Mucosa of stomach (tissue), 1 donor: ENCODE measurements around the gene POLG2.
"Not testable (repeated sequence)": the region's sequence is repeated elsewhere in the genome, so short reads cannot be mapped to it uniquely, and the experiment has no call there.

Experiments used
- H3K27me3 ChIP-seq: one replicate; pipeline ENCODE4 v1.7.0; 2013; ENCODE audit warnings: mild to moderate bottlenecking, low read length; ENCODE audit not compliant: control insufficient read depth, insufficient read depth
- H3K36me3 ChIP-seq: one replicate; pipeline ENCODE4 v1.7.0; 2013; ENCODE audit warnings: low read length; ENCODE audit not compliant: control insufficient read depth, insufficient read depth
- H3K4me1 ChIP-seq: one replicate; pipeline ENCODE4 v1.7.0; 2013; ENCODE audit warnings: mild to moderate bottlenecking, low read length; ENCODE audit not compliant: control insufficient read depth, insufficient read depth
- H3K4me3 ChIP-seq: one replicate; pipeline ENCODE4 v1.7.0; 2013; ENCODE audit warnings: low read length
- H3K9ac ChIP-seq: one replicate; pipeline ENCODE4 v1.7.0; 2013; ENCODE audit warnings: mild to moderate bottlenecking, low read length, moderate library complexity
- H3K9me3 ChIP-seq: one replicate; pipeline ENCODE4 v1.7.0; 2013; ENCODE audit warnings: mild to moderate bottlenecking, low read length, moderate library complexity; ENCODE audit not compliant: control insufficient read depth
- donor health status: Pancreatic carcinoma.

POLG2 gene

DNA sequence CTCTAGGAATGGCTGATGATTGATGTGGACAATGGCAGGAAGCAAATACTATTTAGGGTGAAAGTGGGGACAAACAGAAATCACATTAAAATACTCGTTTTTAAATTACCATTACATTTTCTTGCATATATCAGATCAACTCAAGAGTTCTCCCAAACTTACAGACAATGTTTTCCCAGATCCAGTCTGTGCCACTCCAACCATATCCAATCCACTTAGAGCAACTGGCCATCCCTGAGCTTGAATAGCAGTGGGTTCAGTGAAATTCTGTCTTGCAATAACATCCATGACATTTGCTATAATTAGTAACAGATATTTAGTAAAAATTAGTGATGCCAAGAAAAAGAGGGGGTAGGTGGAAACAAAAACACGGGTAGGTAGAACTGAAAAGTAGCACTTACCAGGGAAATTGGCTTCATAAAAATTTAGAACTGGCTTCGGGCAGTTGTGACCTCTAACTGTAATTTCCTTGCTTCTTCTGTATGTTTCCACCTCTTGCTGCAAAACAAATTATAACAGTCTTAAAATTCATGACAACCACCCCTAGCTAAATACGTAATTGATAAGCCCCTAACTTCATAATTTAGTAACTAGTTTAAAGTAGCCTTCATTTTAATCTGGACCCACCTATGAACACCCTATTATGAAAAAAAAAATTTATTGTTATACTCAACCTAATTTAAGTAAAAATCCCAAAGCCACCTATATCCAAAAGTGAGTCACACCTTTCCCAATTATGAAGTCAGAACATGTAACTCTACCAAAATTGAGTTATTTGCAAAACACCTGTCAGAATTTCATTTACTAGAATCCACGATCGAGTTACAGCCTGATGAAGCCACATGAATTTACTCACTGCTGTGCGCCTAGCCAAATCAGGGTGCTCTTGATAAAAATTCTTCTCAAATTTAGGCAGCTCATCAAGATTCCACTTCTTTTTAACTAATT is 7.2 kb upstream of the POLG2 start:
- H3K9ac ChIP-seq, result peak overlapping the region; percentile 100
- peaks cover 31% of the 10 kb centered on the region for H3K36me3 ChIP-seq
- no peaks in the 10 kb centered on the region for H3K9me3 ChIP-seq
- H3K4me1 ChIP-seq, result peaks cover 10% of the 10 kb centered on the region
- peak overlapping the region; percentile 52 for H3K4me3 ChIP-seq
- H3K27me3 ChIP-seq, result no peaks in the 10 kb centered on the region

DNA sequence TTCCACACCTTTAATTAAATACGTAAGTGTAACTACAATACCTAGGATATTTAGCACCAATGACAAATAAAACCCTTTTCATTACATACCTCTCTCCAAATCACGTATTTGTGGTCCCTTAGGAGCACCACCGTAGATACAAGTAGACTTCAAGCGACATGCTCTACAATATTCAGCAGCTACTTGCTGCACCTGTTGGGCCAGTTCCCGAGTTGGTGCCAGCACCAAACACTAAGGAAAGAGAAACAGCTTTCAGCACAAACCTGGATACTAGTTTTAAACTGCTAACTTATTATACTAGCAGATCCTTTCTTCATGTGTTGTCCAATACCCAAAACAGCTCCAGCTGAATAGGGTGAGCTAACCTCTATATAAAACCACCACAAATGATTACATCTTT is 6.5 kb upstream of the POLG2 start:
- peaks cover 31% of the 10 kb centered on the region for H3K36me3 ChIP-seq
- H3K4me1 ChIP-seq, result peaks cover 10% of the 10 kb centered on the region
- H3K9ac ChIP-seq, result no peak overlapping the region
- H3K9me3 ChIP-seq, result no peaks in the 10 kb centered on the region
- no peaks in the 10 kb centered on the region for H3K27me3 ChIP-seq
- H3K4me3 ChIP-seq, result no peak overlapping the region

DNA sequence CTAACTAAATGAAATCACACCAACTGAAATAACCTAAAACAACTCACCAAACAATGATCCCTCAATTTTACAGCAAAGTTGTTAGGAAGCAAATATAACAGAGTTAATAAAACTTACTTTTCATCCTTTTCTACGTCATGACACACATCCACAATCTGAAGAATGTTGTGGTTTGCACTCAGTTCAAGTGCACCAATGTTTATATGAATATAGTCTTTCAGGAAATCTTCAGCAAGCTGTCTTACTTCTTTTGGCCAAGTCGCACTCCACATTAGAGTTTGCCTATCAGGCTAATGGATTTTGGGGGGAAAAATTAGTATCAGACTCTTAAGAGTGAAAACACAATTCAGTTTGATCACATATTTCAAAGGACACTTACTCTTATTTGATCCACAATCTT is 6.0 kb upstream of the POLG2 start:
- Histone ChIP-seq H3K4me3 (no peak overlapping the region), H3K27me3 (no peaks in the 10 kb centered on the region), H3K36me3 (peaks cover 31% of the 10 kb centered on the region), H3K9me3 (no peaks in the 10 kb centered on the region), H3K4me1 (peaks cover 12% of the 10 kb centered on the region), H3K9ac (no peak overlapping the region)

DNA sequence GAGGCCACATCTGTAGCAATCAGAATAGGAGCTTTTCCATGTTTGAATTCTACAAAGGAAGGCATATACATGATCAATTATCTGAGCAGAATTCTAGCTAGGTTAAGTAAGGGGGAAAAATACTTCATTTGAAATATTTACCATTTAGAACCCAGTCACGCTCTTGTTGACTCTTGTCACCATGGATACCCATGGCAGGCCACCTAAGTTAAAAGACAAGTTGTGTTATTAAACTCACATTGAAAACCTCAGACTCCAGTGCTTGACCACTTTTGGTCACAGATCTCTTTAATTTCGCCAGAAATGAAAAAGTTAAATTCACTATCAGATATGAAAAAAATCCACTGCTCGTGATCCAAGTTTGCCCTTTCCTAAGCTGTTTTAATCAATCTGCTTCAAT is 5.2 kb upstream of the POLG2 start:
- Histone ChIP-seq H3K4me1 (peaks cover 18% of the 10 kb centered on the region), H3K9ac (no peak overlapping the region), H3K27me3 (no peaks in the 10 kb centered on the region), H3K4me3 (no peak overlapping the region), H3K9me3 (no peaks in the 10 kb centered on the region), H3K36me3 (peaks cover 31% of the 10 kb centered on the region)

DNA sequence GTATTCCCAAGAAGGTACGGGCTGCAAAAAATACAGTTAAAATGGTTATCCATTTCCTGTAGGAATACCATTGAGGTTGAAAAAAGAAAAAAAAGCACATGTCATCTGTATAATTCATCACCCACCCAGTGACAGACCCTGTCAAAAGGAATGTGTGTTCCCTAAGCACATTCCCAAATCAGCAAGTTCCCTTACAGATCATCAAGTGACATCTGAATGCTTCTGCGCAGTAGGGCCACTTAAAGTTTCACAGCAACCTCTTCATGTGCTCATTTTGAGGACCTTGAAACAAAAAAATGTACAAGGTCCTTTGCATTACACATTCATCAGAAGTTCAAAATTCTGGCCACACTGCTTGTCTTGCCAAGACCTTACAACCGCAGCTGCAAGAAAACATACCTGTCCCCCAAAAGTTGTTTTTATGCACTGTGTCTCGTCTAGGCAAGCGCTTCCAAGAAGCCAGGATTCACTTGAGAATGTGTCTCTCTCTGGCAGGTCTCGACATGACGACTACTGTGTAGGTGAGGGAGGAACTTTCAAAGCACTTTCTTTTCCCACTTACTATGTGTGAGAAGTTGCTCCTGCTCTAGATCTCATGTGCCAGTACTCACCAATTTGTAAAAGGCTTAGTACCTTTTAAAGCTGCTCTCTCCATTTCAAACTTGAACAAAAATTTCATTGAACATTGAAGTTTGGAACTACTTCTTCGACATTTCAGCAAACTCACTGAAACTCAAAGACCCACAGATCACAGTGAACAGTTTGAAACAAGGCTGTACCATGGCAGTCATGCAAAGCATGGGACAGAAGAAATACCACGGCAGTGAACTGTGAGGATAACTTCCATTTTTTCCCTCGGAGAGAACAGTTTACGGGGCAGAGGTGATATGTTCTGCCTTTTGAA is 4.3 kb upstream of the POLG2 start:
- H3K9ac ChIP-seq, result no peak overlapping the region
- H3K36me3 ChIP-seq, result peaks cover 31% of the 10 kb centered on the region
- no peaks in the 10 kb centered on the region for H3K27me3 ChIP-seq
- peaks cover 19% of the 10 kb centered on the region for H3K4me1 ChIP-seq
- H3K9me3 ChIP-seq, result no peaks in the 10 kb centered on the region
- H3K4me3 ChIP-seq, result no peak overlapping the region

DNA sequence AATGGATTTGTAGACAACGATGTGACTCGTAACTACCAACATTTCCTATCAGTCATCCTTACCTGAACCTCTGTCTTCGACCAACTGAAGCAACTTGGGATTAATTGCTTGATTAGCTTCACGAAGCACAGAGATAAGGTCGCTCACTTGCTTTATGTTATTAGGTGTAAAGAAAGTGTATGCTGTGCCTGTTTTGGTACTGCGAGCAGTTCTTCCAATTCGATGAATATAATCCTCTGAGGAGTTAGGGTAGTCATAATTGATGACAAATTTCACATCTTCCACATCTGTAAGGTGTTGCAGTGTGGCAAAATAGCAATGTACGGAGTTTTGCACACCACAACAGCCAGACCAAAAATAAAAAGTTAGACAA is 3.6 kb upstream of the POLG2 start:
- Histone ChIP-seq H3K27me3 (no peaks in the 10 kb centered on the region), H3K4me1 (peaks cover 22% of the 10 kb centered on the region), H3K9ac (no peak overlapping the region), H3K4me3 (no peak overlapping the region), H3K36me3 (peaks cover 31% of the 10 kb centered on the region), H3K9me3 (no peaks in the 10 kb centered on the region)

DNA sequence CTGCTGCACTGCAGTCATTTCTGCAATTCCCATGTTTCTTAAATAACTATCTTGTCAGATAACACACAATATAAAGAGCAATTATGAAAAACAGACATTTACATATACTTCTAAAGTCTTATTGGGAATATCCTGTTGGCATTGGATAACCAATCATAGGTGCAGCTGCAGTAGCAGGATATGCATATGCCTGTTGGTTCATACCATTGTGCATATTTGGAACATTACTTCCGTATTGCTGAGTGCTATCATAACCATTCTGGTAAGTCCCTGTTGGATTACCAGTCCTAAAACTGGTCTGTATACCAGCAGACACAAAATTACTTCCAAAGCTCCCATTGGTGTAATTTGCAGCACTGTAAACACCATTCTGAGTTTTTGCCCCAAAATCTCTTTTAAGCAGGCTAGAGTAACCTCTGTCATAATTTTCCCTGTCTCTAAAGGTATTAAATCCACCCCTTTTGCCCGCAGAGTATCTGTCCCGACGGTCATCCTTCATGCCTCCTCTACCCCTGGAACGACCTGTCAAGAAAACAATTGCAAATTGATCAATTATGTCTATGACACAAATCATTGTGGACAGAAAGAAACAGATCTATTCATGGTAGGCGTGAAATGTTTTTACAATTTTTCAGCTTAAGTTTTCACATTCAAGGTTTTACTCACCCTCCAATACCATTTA is 3.1 kb upstream of the POLG2 start:
- Histone ChIP-seq H3K4me1 (peaks cover 22% of the 10 kb centered on the region), H3K9me3 (no peaks in the 10 kb centered on the region), H3K27me3 (no peaks in the 10 kb centered on the region), H3K9ac (no peak overlapping the region), H3K36me3 (peaks cover 31% of the 10 kb centered on the region), H3K4me3 (no peak overlapping the region)

DNA sequence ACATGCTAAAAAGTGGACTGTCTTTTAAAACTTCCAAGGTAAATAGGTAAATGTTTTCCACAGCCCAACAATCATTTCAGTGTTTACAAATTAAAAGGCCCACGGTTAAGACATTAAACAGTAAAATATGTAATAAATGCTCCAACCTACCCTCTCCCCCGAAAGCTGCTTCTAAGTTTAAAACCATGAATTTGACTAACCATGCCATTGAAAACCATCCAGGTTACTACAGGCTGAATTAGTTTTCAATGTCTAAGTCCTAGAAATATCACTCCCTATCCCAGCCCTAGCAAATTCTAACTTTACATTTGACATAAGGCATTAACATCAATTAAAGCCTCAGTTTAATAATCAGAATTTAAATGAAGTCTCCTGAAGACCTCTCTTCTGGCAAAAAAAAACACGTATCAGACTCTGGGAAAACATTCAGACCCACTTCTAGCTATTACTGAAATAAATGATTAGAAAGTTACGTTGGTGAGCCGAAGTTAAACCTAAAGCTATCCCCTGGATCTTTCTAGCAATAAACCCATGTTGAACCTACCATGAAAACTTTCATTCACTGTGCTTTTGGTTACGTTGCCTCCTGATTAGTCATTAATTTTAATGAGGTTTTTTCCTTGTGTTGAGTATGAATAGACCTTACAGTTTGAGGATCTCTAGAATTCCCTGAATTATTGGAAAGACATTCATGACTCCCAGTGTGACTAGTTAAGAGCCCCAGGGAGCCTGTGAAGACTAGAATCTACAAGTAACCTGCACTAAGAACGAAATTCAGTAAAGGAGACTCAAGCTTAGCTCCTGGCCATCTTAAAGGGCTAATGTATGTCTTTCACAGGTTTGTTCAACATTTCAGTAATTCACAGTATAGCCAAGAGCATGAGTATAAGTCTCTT is 1.7 kb upstream of the POLG2 start:
- H3K9ac ChIP-seq, result no peak overlapping the region
- H3K36me3 ChIP-seq, result peaks cover 31% of the 10 kb centered on the region
- H3K4me3 ChIP-seq, result no peak overlapping the region
- no peaks in the 10 kb centered on the region for H3K27me3 ChIP-seq
- H3K4me1 ChIP-seq, result peaks cover 16% of the 10 kb centered on the region
- no peaks in the 10 kb centered on the region for H3K9me3 ChIP-seq

DNA sequence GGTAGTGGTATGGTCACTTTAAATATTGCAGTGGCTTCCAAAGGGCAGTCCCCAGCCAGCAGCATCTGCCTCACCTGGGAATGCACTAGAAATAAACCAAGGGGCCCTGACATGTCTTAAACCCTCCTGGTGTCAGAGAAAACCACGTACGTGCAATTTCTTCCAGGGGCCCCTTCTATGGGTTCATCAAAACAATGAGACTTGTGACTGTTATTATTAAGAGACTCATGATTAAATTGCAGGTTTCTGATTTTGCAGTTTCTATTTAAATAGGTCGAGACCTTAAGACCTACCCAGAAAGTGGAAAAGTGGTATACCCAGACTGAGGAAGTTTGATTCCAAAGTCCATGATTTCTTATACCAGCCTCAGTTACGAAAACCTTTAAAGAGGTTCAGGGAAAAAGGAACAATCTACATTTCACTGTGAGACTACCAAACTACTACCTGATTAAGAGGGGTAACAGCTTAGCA is 746 bp upstream of the POLG2 start:
- Histone ChIP-seq H3K9ac (peak overlapping the region; percentile 62), H3K4me1 (peaks cover 14% of the 10 kb centered on the region), H3K4me3 (peak overlapping the region; percentile 48), H3K9me3 (no peaks in the 10 kb centered on the region), H3K36me3 (peaks cover 27% of the 10 kb centered on the region), H3K27me3 (no peaks in the 10 kb centered on the region)

DNA sequence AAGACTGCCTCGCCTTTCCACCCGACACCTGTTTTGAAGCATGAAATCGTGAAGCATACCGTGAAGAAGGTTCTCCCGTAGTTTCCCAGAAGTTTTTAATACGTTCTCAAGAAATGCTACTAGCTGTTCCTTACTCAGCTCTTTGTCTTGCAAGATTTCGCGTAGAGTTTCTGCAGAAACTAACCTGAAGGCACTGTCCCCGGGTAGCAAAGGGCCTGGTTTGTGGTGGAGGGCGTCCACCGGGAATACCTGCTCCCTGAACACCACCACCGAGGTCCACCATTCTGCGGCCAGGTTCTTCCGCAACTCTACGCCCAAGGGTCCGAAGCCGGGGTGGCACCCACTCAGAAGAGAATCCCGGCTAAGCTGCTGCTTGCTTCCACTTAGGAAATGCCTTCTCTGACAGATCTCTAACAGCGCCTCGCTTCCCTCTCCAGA is 487 bp downstream of the POLG2 start:
- Histone ChIP-seq H3K9me3 (no peaks in the 10 kb centered on the region), H3K9ac (peak overlapping the region; percentile 62), H3K4me3 (peak overlapping the region; percentile 48), H3K4me1 (peaks cover 12% of the 10 kb centered on the region), H3K36me3 (peaks cover 15% of the 10 kb centered on the region), H3K27me3 (no peaks in the 10 kb centered on the region)

DNA sequence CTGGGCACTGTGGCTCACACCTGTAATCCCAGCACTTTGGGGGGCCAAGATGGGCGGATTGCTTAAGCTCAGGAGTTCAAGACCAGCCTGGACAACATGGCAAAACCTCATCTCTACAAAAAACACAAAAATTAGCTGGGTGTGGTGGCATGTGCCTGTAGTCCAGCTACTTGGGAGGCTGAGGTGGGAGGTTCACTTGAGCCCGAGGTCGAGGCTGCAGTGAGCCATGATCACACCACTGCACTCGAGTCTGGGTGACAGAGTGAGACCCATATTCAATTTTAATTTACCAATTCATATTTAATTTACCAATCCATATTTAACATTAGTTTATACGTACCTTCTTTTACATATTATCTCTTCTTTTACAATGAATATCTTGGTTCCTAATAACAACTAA is 1.6 kb downstream of the POLG2 start:
- not testable (repeated sequence) for H3K9ac ChIP-seq, H3K36me3 ChIP-seq, H3K4me3 ChIP-seq, H3K9me3 ChIP-seq, H3K27me3 ChIP-seq
- H3K4me1 ChIP-seq, result peaks cover 12% of the 10 kb centered on the region
